Choroid plexus epithelial cell (primary cell): ENCODE data around the gene PRKAA2.

Experiments
- DNase-seq: peaks from one replicate; pipeline ENCODE4 v3.0.0-alpha.2; 2010; ENCODE audit warnings: low read depth
- H3K4me3 ChIP-seq: 2 replicates; pipeline ENCODE4 v1.5.1; 2011; ENCODE audit warnings: low read depth, mild to moderate bottlenecking, control low read depth, low read length, moderate library complexity
- CTCF ChIP-seq: conservative IDR thresholded peaks from 2 replicates; pipeline ENCODE4 v1.5.1; 2011; ENCODE audit warnings: low read depth, mild to moderate bottlenecking, control low read depth, inconsistent platforms, low read length, moderate library complexity

Gene PRKAA2

GRCh38 chr1:56671085-56671484, 26.0 kb downstream of the PRKAA2 start:
- no peak overlapping the region for H3K4me3 ChIP-seq
- TF ChIP-seq CTCF, result no peak
- DNase-seq, result no peak

- no peak overlapping the region for H3K4me3 ChIP-seq
- DNase-seq, result no peak
- no peak for TF ChIP-seq CTCF
Observed at GRCh38 chr1:56671542-56671941, 26.4 kb downstream of the PRKAA2 start.

GRCh38 chr1:56672579-56672978, 27.5 kb downstream of the PRKAA2 start:
- no peak for DNase-seq
- no peak overlapping the region for H3K4me3 ChIP-seq
- no peak for TF ChIP-seq CTCF

GRCh38 chr1:56675763-56676162, 30.6 kb downstream of the PRKAA2 start:
- DNase-seq, result no peak
- H3K4me3 ChIP-seq, result no peak overlapping the region
- TF ChIP-seq CTCF, result no peak

- peak; percentile 89 for DNase-seq
- no peak overlapping the region for H3K4me3 ChIP-seq
- no peak for TF ChIP-seq CTCF
Observed at GRCh38 chr1:56676571-56677035, 31.5 kb downstream of the PRKAA2 start.

- H3K4me3 ChIP-seq, result no peak overlapping the region
- TF ChIP-seq CTCF, result no peak
- DNase-seq, result no peak
Observed at GRCh38 chr1:56683569-56683968, 38.5 kb downstream of the PRKAA2 start.

GRCh38 chr1:56686169-56686568, 41.1 kb downstream of the PRKAA2 start:
- peak; percentile 43 for DNase-seq
- no peak overlapping the region for H3K4me3 ChIP-seq
- TF ChIP-seq CTCF, result no peak
